Measurements from ENCODE around the gene SUB1. TPM values are rescaled to one million over a fixed set of nuclear protein-coding genes. Genes with fewer than 3 reads are reported as not detected.

Gene SUB1
- total RNA-seq, 1 experiment from 2014 or later, result 288 TPM

DNA sequence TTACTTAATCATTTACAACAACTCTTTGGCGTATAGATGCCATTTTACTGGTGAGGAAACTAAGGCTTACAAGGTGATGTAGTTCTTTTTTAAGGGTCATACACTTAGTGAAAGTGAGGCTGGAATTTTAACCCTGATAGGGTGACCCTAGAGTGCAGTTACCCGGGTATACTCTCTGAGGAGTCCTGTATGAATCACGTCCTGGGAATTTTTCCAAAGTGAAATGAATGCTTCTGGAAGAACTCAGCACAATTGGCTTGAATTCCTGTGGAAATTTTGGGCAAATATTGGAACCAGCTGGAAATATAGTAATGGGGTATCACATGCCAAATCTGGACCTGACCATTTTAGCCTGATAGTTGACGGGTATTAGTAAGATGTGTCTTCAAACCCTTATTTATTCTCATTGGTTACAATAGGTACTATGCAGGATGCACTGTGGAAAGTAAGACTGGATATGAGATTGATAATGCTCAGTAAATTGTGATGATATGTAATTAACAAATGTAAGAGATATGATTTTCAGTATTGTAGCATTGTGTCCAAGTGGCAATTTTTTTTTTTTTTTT, 14.8 kb downstream of the SUB1 start:
- Histone ChIP-seq H3K4me2 (ENCODE audit: insufficient read depth, insufficient read length, low read length) (no peak overlapping the region), H3K79me2 (ENCODE audit: insufficient read depth, low read length) (no peaks in the 10 kb centered on the region; the same call in 1 of the 2 replicates), H3K9ac (ENCODE audit: extremely low read depth, insufficient read length, low read length) (no peak overlapping the region), H4K91ac (ENCODE audit: insufficient read length, low read depth, low read length) (no peak overlapping the region), H2BK12ac (ENCODE audit: insufficient read length, low read depth, low read length) (no peak overlapping the region), H2AFZ (ENCODE audit: low read length) (no peak overlapping the region), H3K56ac (ENCODE audit: insufficient read length, low read depth, low read length) (no peak overlapping the region), H3K27me3 (ENCODE audit: insufficient read depth, low read length) (no peaks in the 10 kb centered on the region), H3T11ph (ENCODE audit: low read length) (no peak overlapping the region), H3K27ac (ENCODE audit: insufficient read length, low read depth, low read length) (no peak overlapping the region), H3K14ac (ENCODE audit: insufficient read depth, low read length) (no peak overlapping the region), H3K9me3 (ENCODE audit: control insufficient read depth, low read depth, low read length) (no peaks in the 10 kb centered on the region), H4K5ac (ENCODE audit: insufficient read length, low read depth, low read length) (no peak overlapping the region), H4K20me1 (ENCODE audit: control insufficient read depth, insufficient read depth, insufficient read length) (no peaks in the 10 kb centered on the region), H3K4me1 (ENCODE audit: insufficient read depth, low read length) (no peaks in the 10 kb centered on the region), H4K8ac (replicated peaks; ENCODE audit: insufficient read length, low read depth, low read length) (no peak overlapping the region), H3K79me1 (ENCODE audit: insufficient read depth, low read depth, low read length, poor library complexity, severe bottlenecking) (no peaks in the 10 kb centered on the region), H3K23ac (ENCODE audit: insufficient read length, low read depth, low read length) (no peak overlapping the region), H2BK15ac (ENCODE audit: low read depth, low read length) (no peak overlapping the region), H3K18ac (ENCODE audit: insufficient read length, low read depth, low read length) (no peak overlapping the region), H2BK20ac (ENCODE audit: low read depth, low read length, poor library complexity, severe bottlenecking) (no peak overlapping the region), H3K23me2 (ENCODE audit: insufficient read length, low read depth, low read length, poor library complexity, severe bottlenecking) (no peaks in the 10 kb centered on the region), H2BK5ac (ENCODE audit: insufficient read length, low read length) (no peak overlapping the region), H2AK5ac (ENCODE audit: insufficient read length, low read length) (no peak overlapping the region), H2BK120ac (ENCODE audit: low read depth, low read length, poor library complexity, severe bottlenecking) (no peak overlapping the region), H3K4ac (ENCODE audit: low read depth, low read length) (no peak overlapping the region)
- Mint-ChIP-seq H3K4me1 (no peaks in the 10 kb centered on the region), H3K27ac (no peak overlapping the region), H3K36me3 (ENCODE audit: insufficient read depth in 1 of 3, low read depth in 3 of 3) (peaks cover 39 to 84% (median 76%) of the 10 kb centered on the region in 3 experiments), H3K27me3 (ENCODE audit: low read depth) (no peaks in the 10 kb centered on the region), H3K4me3 (no peak overlapping the region), H3K9me3 (no peaks in the 10 kb centered on the region)
- TF ChIP-seq, protein P1, sequence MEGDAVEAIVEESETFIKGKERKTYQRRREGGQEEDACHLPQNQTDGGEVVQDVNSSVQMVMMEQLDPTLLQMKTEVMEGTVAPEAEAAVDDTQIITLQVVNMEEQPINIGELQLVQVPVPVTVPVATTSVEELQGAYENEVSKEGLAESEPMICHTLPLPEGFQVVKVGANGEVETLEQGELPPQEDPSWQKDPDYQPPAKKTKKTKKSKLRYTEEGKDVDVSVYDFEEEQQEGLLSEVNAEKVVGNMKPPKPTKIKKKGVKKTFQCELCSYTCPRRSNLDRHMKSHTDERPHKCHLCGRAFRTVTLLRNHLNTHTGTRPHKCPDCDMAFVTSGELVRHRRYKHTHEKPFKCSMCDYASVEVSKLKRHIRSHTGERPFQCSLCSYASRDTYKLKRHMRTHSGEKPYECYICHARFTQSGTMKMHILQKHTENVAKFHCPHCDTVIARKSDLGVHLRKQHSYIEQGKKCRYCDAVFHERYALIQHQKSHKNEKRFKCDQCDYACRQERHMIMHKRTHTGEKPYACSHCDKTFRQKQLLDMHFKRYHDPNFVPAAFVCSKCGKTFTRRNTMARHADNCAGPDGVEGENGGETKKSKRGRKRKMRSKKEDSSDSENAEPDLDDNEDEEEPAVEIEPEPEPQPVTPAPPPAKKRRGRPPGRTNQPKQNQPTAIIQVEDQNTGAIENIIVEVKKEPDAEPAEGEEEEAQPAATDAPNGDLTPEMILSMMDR (conservative IDR thresholded peaks at IDR 0.05), result no peak
- no peak for DNase-seq
- WGBS (ENCODE audit: extremely low coverage, insufficient read length, low lambda C conversion rate), result no CpG with 5 or more reads among the region's 4 CpGs

Data from H9 (cell line).